IMR-90 (cell line): ENCODE data around the gene MLLT1. TPM values are rescaled to one million over a fixed set of nuclear protein-coding genes. Genes with fewer than 3 reads are reported as not detected.

Source experiments
- ATAC-seq: fragments of 200-7000 bp; cut with Tn5 transposase; 2 replicates; pipeline ENCODE4 v1.9.1; 2020; ENCODE audit warnings: low read depth, mild to moderate bottlenecking, moderate library complexity
- BruUV-seq: library from RNA; stranded (reverse); fragments of 400-500 nt; replicated peaks from 2 replicates; lab custom pipeline; 2021; lab: Mats Ljungman, UMichigan
- CTCF ChIA-PET: fragments of 300-600 bp; formaldehyde crosslinking; extraction: SDS; loops from one replicate; lab custom pipeline; 2021; ENCODE audit warnings: antibody characterized with exemption; lab: Yijun Ruan, JAX
- POLR2A ChIA-PET: fragments of 300-600 bp; sonication (Branson Sonifier 250); formaldehyde crosslinking; loops from one replicate; lab custom pipeline; 2022; ENCODE audit warnings: antibody characterized with exemption; ENCODE audit not compliant: unreplicated experiment; lab: Charles Lee
- DNase-seq: peaks from one replicate; pipeline ENCODE4 v3.0.0; 2013
- H2AFZ ChIP-seq: replicated peaks from 2 replicates; pipeline ENCODE3; 2013; ENCODE audit warnings: low read length, mild to moderate bottlenecking; ENCODE audit not compliant: poor library complexity
- H2AK5ac ChIP-seq: 2 replicates; pipeline ENCODE4 v1.6.1; 2013; ENCODE audit warnings: low read depth, low read length, inconsistent platforms
- H2AK9ac ChIP-seq: replicated peaks from 2 replicates; pipeline ENCODE3; 2013; ENCODE audit warnings: mild to moderate bottlenecking, low read depth, low read length, moderate library complexity; ENCODE audit not compliant: poor library complexity
- H2BK120ac ChIP-seq: 2 replicates; pipeline ENCODE4 v1.6.1; 2013; ENCODE audit warnings: low read depth, low read length, inconsistent platforms
- H2BK15ac ChIP-seq: 3 replicates; pipeline ENCODE4 v1.6.1; 2013; ENCODE audit warnings: low read depth, low read length, inconsistent platforms
- H2BK20ac ChIP-seq: 2 replicates; pipeline ENCODE4 v1.6.1; 2013; ENCODE audit warnings: low read depth, mild to moderate bottlenecking, inconsistent platforms, low read length, moderate library complexity
- H2BK5ac ChIP-seq: 2 replicates; pipeline ENCODE4 v1.6.1; 2013; ENCODE audit warnings: mild to moderate bottlenecking, low read depth, low read length, inconsistent platforms; ENCODE audit not compliant: poor library complexity, severe bottlenecking
- H3K14ac ChIP-seq: replicated peaks from 2 replicates; pipeline ENCODE4 v1.6.1; 2013; ENCODE audit warnings: low read depth, low read length, inconsistent platforms
- H3K18ac ChIP-seq: 2 replicates; pipeline ENCODE4 v1.6.1; 2013; ENCODE audit warnings: low read depth, low read length, control low read depth
- H3K23ac ChIP-seq: 2 replicates; pipeline ENCODE4 v1.6.1; 2013; ENCODE audit warnings: low read depth, low read length, inconsistent platforms
- H3K27ac ChIP-seq: 2 replicates; pipeline ENCODE4 v1.5.1; 2013; ENCODE audit warnings: mild to moderate bottlenecking, control low read depth, low read length; ENCODE audit not compliant: insufficient read depth
- H3K27me3 ChIP-seq: 2 replicates; pipeline ENCODE4 v1.6.1; 2013; ENCODE audit warnings: low read length; ENCODE audit not compliant: control insufficient read depth, insufficient read depth
- H3K36me3 ChIP-seq: 2 replicates; pipeline ENCODE4 v1.6.1; 2013; ENCODE audit warnings: low read length, mixed read lengths; ENCODE audit not compliant: control insufficient read depth, insufficient read depth
- H3K4ac ChIP-seq: 2 replicates; pipeline ENCODE4 v1.6.1; 2013; ENCODE audit warnings: low read depth, low read length, inconsistent platforms
- H3K4me1 ChIP-seq: 2 replicates; pipeline ENCODE4 v1.6.1; 2013; ENCODE audit warnings: low read length, mixed read lengths; ENCODE audit not compliant: control insufficient read depth, insufficient read depth
- H3K4me2 ChIP-seq: 2 replicates; pipeline ENCODE4 v1.6.1; 2013; ENCODE audit warnings: low read depth, mild to moderate bottlenecking, control low read depth, low read length, moderate library complexity
- H3K4me3 ChIP-seq: 2 replicates; pipeline ENCODE4 v1.5.1; 2013; ENCODE audit warnings: low read depth, mild to moderate bottlenecking, control low read depth, low read length, moderate library complexity; ENCODE audit not compliant: insufficient read depth
- H3K56ac ChIP-seq: 2 replicates; pipeline ENCODE4 v1.6.1; 2013; ENCODE audit warnings: low read length, inconsistent platforms; ENCODE audit not compliant: insufficient read depth; ENCODE audit errors: extremely low read depth
- H3K79me1 ChIP-seq, 2 experiments: 2 replicates each; pipeline ENCODE4 v1.6.1; 2013; ENCODE audit warnings: low read length in 2 of 2, inconsistent platforms in 1 of 2, low read depth in 1 of 2
- H3K9ac ChIP-seq: 2 replicates; pipeline ENCODE4 v1.6.1; 2013; ENCODE audit warnings: low read depth, low read length, control low read depth
- H3K9me1 ChIP-seq: 2 replicates; pipeline ENCODE4 v1.6.1; 2013; ENCODE audit warnings: low read length, inconsistent platforms; ENCODE audit not compliant: insufficient read depth
- H3K9me3 ChIP-seq: 2 replicates; pipeline ENCODE4 v1.6.1; 2013; ENCODE audit warnings: low read length; ENCODE audit not compliant: control insufficient read depth, insufficient read depth
- H4K20me1 ChIP-seq: 2 replicates; pipeline ENCODE4 v1.6.1; 2013; ENCODE audit warnings: low read length, inconsistent platforms; ENCODE audit not compliant: insufficient read depth
- H4K5ac ChIP-seq: 2 replicates; pipeline ENCODE4 v1.6.1; 2013; ENCODE audit warnings: mild to moderate bottlenecking, low read depth, low read length, control low read depth
- H4K8ac ChIP-seq, 2 experiments: 2 replicates each; pipeline ENCODE4 v1.6.1; 2013; ENCODE audit warnings: low read depth in 2 of 2, low read length in 2 of 2, control low read depth in 1 of 2, inconsistent platforms in 1 of 2
- H4K91ac ChIP-seq: 2 replicates; pipeline ENCODE4 v1.6.1; 2013; ENCODE audit warnings: low read depth, low read length, inconsistent platforms; ENCODE audit not compliant: insufficient read depth
- MAZ ChIP-seq: IDR thresholded peaks from 2 replicates; pipeline ENCODE4 v1.6.1; 2012; ENCODE audit warnings: low read depth, mild to moderate bottlenecking, low read length, improper control_type of control experiment, moderate library complexity, borderline replicate concordance
- MXI1 ChIP-seq: IDR thresholded peaks from 2 replicates; pipeline ENCODE4 v1.6.1; 2012; ENCODE audit warnings: low read depth, mild to moderate bottlenecking, low read length, moderate library complexity, borderline replicate concordance
- RAD21 ChIP-seq: IDR thresholded peaks from 2 replicates; pipeline ENCODE4 v1.6.1; 2012; ENCODE audit warnings: low read length, improper control_type of control experiment
- SMC3 ChIP-seq: fragments of 150-350 bp; IDR thresholded peaks from 2 replicates; pipeline ENCODE4 v1.6.1; 2016; ENCODE audit warnings: low read depth, mild to moderate bottlenecking, antibody characterized with exemption, low read length, moderate library complexity
- WGBS, 2 experiments: methylation state at CpG; one replicate each; pipeline versions ENCODE4 v1.1.5 to v1.1.7; 2013; ENCODE audit warnings: missing lambda C conversion rate in 2 of 2; ENCODE audit not compliant: insufficient read length in 1 of 2; ENCODE audit errors: extremely low coverage in 2 of 2; 5-methylcytosine and 5-hydroxymethylcytosine counted together
- dilution Hi-C: fragments of 300-500 bp; cut with HindIII; formaldehyde crosslinking; loops from one replicate; pipeline ENCODE4 v1.14.3; 2018; ENCODE audit warnings: low sequenced_read_pairs; ENCODE audit not compliant: unreplicated experiment
- in situ Hi-C: fragments of 300-500 bp; cut with MboI; formaldehyde crosslinking; loops from 3 replicates; pipeline ENCODE4 v1.14.3; 2019; ENCODE audit warnings: low sequenced_read_pairs, inconsistent platforms, mixed read lengths
- intact Hi-C: fragments of 100-400 bp; cut with micrococcal nuclease; formaldehyde crosslinking; loops from 2 replicates; pipeline ENCODE4 v1.10.0; 2022
- polyA plus RNA-seq, 3 experiments: library from polyadenylated mRNA; depleted of rRNA; stranded (reverse); fragments of >200 nt; gene quantifications; 2 replicates each; pipeline ENCODE4 v1.2.3, GENCODE V29; 2012; ENCODE audit warnings: low replicate concordance in 1 of 3
- total RNA-seq: library from RNA; depleted of rRNA; stranded (reverse); fragments of >200 nt; gene quantifications from 2 replicates; pipeline ENCODE4 v1.2.3, GENCODE V29; 2012
- TF ChIP-seq, protein P1 (sequence below): conservative IDR thresholded peaks from 2 replicates; pipeline ENCODE4 v1.5.1; 2012; ENCODE audit warnings: mild to moderate bottlenecking, low read depth, low read length, improper control_type of control experiment
- TF ChIP-seq, protein P2 (sequence below): fragments of 150-350 bp; IDR thresholded peaks from 2 replicates; pipeline ENCODE4 v1.6.1; 2016; ENCODE audit warnings: low read depth, mild to moderate bottlenecking, low read length, moderate library complexity, borderline replicate concordance

The MLLT1 gene
- total and polyA plus RNA-seq, 2 of the 4 experiments (the other 2 are of a cell fraction): 1.3 to 30.6 TPM

DNA sequence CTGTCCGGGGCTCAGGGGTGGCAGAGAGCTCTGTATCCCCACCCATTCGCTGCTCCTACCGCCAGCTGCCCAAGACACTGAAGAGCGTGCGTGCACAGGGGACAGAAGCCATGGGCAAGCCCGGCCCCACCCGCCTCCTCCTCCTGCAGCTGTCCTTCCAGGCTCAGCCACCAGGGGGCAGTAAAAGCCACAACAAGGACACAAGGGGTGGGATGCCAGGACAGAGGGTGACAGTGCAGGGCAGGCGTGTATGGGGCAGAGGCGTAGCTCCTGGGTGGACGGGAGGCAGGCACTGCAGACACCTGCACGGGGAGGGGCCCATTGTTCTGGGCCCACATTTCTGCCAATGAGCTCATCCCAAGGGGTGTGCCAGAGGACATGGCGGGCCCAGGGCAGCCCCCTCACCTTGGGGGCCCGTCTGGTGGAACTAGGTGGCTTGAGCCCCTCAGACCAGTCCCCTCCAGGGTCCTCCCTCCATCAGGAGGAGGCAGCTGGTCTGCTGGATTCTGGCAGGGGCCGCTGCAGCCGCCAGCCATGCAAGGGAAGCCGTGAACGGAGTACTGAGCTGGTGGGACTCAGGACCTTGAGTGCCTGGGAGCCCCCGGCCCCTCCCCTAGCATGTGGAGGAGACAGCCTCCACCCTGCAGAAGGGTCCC lies 61.2 kb downstream of the MLLT1 start:
- Histone ChIP-seq H3K9me1 (no peaks in the 10 kb centered on the region), H3K36me3 (peaks cover 21% of the 10 kb centered on the region), H4K20me1 (peaks cover 36% of the 10 kb centered on the region), H4K8ac (peak overlapping the region in 1 of 2 experiments; percentile 30; a peak in 1 of 4 replicates), H3K9ac (no peak overlapping the region), H3K18ac (no peak overlapping the region), H3K9me3 (no peaks in the 10 kb centered on the region), H3K23ac (no peak overlapping the region), H2BK5ac (no peak overlapping the region), H3K4ac (peak overlapping the region; percentile 32; the same call in 1 of the 2 replicates), H3K14ac (no peak overlapping the region), H3K4me3 (no peak overlapping the region), H3K4me2 (no peak overlapping the region), H3K4me1 (peaks cover 16% of the 10 kb centered on the region), H3K79me1 (peaks cover 12 to 54% of the 10 kb centered on the region in 2 experiments), H2AFZ (peak overlapping the region; percentile 84), H3K27ac (no peak overlapping the region), H4K5ac (no peak overlapping the region), H3K27me3 (no peaks in the 10 kb centered on the region), H2BK120ac (no peak overlapping the region), H3K56ac (no peak overlapping the region), H2AK9ac (peak overlapping the region; percentile 96), H2BK15ac (no peak overlapping the region), H2AK5ac (peak overlapping the region; percentile 86), H4K91ac (no peak overlapping the region; the same call in 1 of the 2 replicates), H2BK20ac (no peak overlapping the region)
- ChIA-PET CTCF (interaction anchor here (0.5 to 1.8 kb wide), 13 partner anchors 9 to 84 kb away, joined by 3 to 11 read pairs (median 3); no protein-coding TSS in a partner anchor), POLR2A (no interaction called here)
- intact Hi-C loops: loop anchor here (1.0 to 5.0 kb wide), 4 partner anchors 64 to 175 kb away; partner anchors contain the start of gene GTF2F1
- TF ChIP-seq RAD21: peak; percentile 93
- peak; percentile 95 for TF ChIP-seq SMC3
- TF ChIP-seq, protein P1, sequence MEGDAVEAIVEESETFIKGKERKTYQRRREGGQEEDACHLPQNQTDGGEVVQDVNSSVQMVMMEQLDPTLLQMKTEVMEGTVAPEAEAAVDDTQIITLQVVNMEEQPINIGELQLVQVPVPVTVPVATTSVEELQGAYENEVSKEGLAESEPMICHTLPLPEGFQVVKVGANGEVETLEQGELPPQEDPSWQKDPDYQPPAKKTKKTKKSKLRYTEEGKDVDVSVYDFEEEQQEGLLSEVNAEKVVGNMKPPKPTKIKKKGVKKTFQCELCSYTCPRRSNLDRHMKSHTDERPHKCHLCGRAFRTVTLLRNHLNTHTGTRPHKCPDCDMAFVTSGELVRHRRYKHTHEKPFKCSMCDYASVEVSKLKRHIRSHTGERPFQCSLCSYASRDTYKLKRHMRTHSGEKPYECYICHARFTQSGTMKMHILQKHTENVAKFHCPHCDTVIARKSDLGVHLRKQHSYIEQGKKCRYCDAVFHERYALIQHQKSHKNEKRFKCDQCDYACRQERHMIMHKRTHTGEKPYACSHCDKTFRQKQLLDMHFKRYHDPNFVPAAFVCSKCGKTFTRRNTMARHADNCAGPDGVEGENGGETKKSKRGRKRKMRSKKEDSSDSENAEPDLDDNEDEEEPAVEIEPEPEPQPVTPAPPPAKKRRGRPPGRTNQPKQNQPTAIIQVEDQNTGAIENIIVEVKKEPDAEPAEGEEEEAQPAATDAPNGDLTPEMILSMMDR: peak; percentile 92
- TF ChIP-seq, protein P2, sequence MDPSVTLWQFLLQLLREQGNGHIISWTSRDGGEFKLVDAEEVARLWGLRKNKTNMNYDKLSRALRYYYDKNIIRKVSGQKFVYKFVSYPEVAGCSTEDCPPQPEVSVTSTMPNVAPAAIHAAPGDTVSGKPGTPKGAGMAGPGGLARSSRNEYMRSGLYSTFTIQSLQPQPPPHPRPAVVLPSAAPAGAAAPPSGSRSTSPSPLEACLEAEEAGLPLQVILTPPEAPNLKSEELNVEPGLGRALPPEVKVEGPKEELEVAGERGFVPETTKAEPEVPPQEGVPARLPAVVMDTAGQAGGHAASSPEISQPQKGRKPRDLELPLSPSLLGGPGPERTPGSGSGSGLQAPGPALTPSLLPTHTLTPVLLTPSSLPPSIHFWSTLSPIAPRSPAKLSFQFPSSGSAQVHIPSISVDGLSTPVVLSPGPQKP: no peak
- peak; percentile 85; the same call in 1 of the 2 replicates for TF ChIP-seq MXI1
- TF ChIP-seq MAZ: peak; percentile 69
- ATAC-seq: peak; percentile 86
- DNase-seq: peak; percentile 75
- BruUV-seq: no TSS peak
- dilution Hi-C loops: no loop called here
- in situ Hi-C loops: no loop called here
- WGBS, 2 experiments: 24% methylated on average over 3 of the region's 18 CpGs; no CpG with 5 or more reads in 1 of the 2 experiments
